Measurements from ENCODE around the gene TRIML2. TPM values are rescaled to one million over a fixed set of nuclear protein-coding genes. Genes with fewer than 3 reads are reported as not detected.

TRIML2 gene, protein sequence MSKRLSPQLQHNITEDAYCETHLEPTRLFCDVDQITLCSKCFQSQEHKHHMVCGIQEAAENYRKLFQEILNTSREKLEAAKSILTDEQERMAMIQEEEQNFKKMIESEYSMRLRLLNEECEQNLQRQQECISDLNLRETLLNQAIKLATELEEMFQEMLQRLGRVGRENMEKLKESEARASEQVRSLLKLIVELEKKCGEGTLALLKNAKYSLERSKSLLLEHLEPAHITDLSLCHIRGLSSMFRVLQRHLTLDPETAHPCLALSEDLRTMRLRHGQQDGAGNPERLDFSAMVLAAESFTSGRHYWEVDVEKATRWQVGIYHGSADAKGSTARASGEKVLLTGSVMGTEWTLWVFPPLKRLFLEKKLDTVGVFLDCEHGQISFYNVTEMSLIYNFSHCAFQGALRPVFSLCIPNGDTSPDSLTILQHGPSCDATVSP
- 50.9 and 53.7 TPM in 2 replicates for polyA plus RNA-seq (2011; rRNA removed)
- polyA plus RNA-seq (2012; cell fraction: cytosol; rRNA removed): 46.2 and 49.6 TPM in 2 replicates
- polyA plus RNA-seq (2012; cell fraction: nucleus; rRNA removed): 91.1 and 125 TPM in 2 replicates
- polyA plus RNA-seq (2017; fragmentation: RNase III; extraction: RNeasy Plus Mini Kit Qiagen cat#74134 plus additional on column Dnase treatment): 56.2 to 58.1 TPM (median 56.9 TPM) in 3 replicates
- polyA minus RNA-seq (2011; rRNA and poly(A)+ RNA removed): 15.5 and 16.2 TPM in 2 replicates

GRCh38 chr4:188109157-188109755 lies at the start of gene TRIML2:
TSS of gene TRIML2 (minus strand) at chr4:188109603. CDS start at chr4:188105368, 4,235 bp downstream.
- TF ChIP-seq ZSCAN20 (CRISPR knock-in tag; IDR thresholded peaks at IDR 0.05): no peak
- TF ChIP-seq, protein P1, sequence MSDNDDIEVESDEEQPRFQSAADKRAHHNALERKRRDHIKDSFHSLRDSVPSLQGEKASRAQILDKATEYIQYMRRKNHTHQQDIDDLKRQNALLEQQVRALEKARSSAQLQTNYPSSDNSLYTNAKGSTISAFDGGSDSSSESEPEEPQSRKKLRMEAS (IDR thresholded peaks at IDR 0.05): no peak
- no peak for TF ChIP-seq MYC (IDR thresholded peaks at IDR 0.05; ENCODE audit: borderline replicate concordance, low read length)
- peak; percentile 81; the same call in 1 of the 2 replicates for TF ChIP-seq GATA3 (IDR thresholded peaks at IDR 0.05; ENCODE audit: borderline replicate concordance)
- TF ChIP-seq EHMT2 (IDR thresholded peaks at IDR 0.05; ENCODE audit: low read depth): no peak
- peak; percentile 46; the same call in 1 of the 2 replicates for TF ChIP-seq FOSL2 (IDR thresholded peaks at IDR 0.05)
- peak; percentile 87 for TF ChIP-seq FOSL2 (CRISPR knock-in tag; IDR thresholded peaks at IDR 0.05)
- peak; percentile 62 to 77; a peak in 2 of 4 replicates for TF ChIP-seq CEBPB (IDR thresholded peaks at IDR 0.05)
- no peak for TF ChIP-seq CHD4 (IDR thresholded peaks at IDR 0.05; ENCODE audit: borderline replicate concordance)
- no peak for TF ChIP-seq NPAS2 (CRISPR knock-in tag; IDR thresholded peaks at IDR 0.05; ENCODE audit: borderline replicate concordance)
- no peak for TF ChIP-seq KDM1A (IDR thresholded peaks at IDR 0.05; ENCODE audit: low read depth)
- FAIRE-seq (no peak), DNase-seq (ENCODE audit: low read depth in 1 of 2, low spot score in 1 of 2) (peak; percentile 32 to 77), ATAC-seq (peak; percentile 55 to 77; a peak in 4 of 6 replicates)
- Histone ChIP-seq H3K4me2 (peak within 1 kb of the TSS; percentile 72), H3K9me3 (no peaks in the 10 kb centered on the region; the same call in 2 of the 3 replicates), H3K27ac (peak within 1 kb of the TSS; percentile 90 to 93), H3K4me1 (peaks cover 47% of the 10 kb centered on the region), H3K4me3 (peak within 1 kb of the TSS; percentile 52)
- WGBS (ENCODE audit: missing lambda C conversion rate): 16% methylated on average over 7 of the region's 11 CpGs
- CTCF ChIA-PET: no interaction called here
- POLR2A ChIA-PET: interaction anchor here (0.7 to 1.1 kb wide), 2 partner anchors 9 to 501 kb away, joined by 3 to 6 read pairs; no protein-coding TSS in a partner anchor

DNA sequence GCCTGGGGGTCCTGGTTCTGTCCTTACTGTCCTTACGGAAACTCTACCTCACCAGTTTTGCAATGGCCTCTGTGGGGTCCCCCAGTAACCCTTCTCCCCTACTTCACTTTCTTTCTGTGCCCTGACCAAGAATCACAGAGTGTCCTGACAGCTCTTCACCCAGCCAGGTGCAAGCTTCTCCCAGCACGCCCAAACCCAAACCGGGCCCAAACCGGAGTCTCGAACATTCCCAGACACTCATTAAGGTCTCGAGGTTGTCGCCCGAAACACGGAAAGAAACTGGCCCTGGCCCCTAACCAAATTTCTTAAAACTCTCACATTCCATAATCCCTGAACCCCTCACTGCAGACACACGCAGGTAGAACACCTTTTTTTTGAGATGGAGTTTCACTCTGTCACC lies 48.9 kb upstream of the TRIML2 start:
- Histone ChIP-seq H3K4me1 (no peaks in the 10 kb centered on the region), H3K27ac (no peak overlapping the region), H3K9me3 (no peaks in the 10 kb centered on the region), H3K4me2 (no peak overlapping the region), H3K4me3 (no peak overlapping the region)
- 93% methylated on average over 10 of the region's 10 CpGs for WGBS (ENCODE audit: missing lambda C conversion rate)
- ATAC-seq: no peak
- ChIA-PET POLR2A (no interaction called here), CTCF (no interaction called here)
- DNase-seq (ENCODE audit: low read depth in 1 of 2, low spot score in 1 of 2): no peak
- TF ChIP-seq SREBF2 (IDR thresholded peaks at IDR 0.05): no peak
- no peak for TF ChIP-seq HOXB5 (CRISPR knock-in tag; IDR thresholded peaks at IDR 0.05)
- no peak for TF ChIP-seq CBX2 (IDR thresholded peaks at IDR 0.05; ENCODE audit: borderline replicate concordance, low read depth)
- FAIRE-seq: no peak

- peak; percentile 15 to 87 for DNase-seq (ENCODE audit: low read depth in 1 of 2, low spot score in 1 of 2)
- Histone ChIP-seq H3K4me1 (no peaks in the 10 kb centered on the region), H3K4me3 (no peak overlapping the region), H3K27ac (peak overlapping the region; percentile 68 to 89), H3K9me3 (no peaks in the 10 kb centered on the region), H3K4me2 (peak overlapping the region; percentile 62)
- peak; percentile 91 to 97 for ATAC-seq
- peak in 1 of 2 experiments; percentile 38; a peak in 1 of 4 replicates for TF ChIP-seq CEBPB (IDR thresholded peaks at IDR 0.05)
- TF ChIP-seq KDM1A (IDR thresholded peaks at IDR 0.05; ENCODE audit: low read depth): no peak
- TF ChIP-seq GATA3 (IDR thresholded peaks at IDR 0.05; ENCODE audit: borderline replicate concordance): peak; percentile 91
- ChIA-PET POLR2A (no interaction called here), CTCF (no interaction called here)
- WGBS (ENCODE audit: missing lambda C conversion rate): 5% methylated on average over 11 of the region's 11 CpGs
- FAIRE-seq: no peak
Observed at GRCh38 chr4:188154668-188155405, 45.4 kb upstream of the TRIML2 start.

DNA sequence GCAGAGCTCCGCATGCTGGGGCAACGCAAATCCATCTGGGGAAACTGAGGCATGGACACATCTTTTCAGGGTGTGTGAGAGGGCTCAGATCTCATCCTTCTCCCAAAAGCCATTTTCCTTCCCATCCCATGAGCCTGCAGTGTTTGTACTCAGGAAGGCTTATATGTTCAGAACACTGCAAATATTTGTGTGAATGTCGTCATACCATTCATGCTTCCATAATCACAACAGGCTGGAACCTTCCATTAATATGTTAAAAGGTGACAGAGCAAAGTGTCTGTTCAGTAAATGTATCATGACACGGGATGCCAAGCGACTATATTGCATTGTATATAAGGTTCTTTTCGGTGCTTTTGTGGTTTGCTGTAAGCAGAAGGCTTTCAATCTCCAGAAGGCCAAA lies 38.4 kb upstream of the TRIML2 start:
- no peak for ATAC-seq
- H3K4me3 ChIP-seq: no peak overlapping the region
- H3K4me2 ChIP-seq: no peak overlapping the region
- no peak for DNase-seq (ENCODE audit: low read depth in 1 of 2, low spot score in 1 of 2)
- CTCF ChIA-PET: no interaction called here
- H3K4me1 ChIP-seq: no peaks in the 10 kb centered on the region
- WGBS (ENCODE audit: missing lambda C conversion rate): 90% methylated on average over 6 of the region's 6 CpGs
- no peak overlapping the region for H3K27ac ChIP-seq
- H3K9me3 ChIP-seq: no peaks in the 10 kb centered on the region
- no peak for TF ChIP-seq NR3C1 (IDR thresholded peaks at IDR 0.05)
- no peak for TF ChIP-seq EP300 (IDR thresholded peaks at IDR 0.05)
- TF ChIP-seq SREBF2 (IDR thresholded peaks at IDR 0.05): no peak
- no peak for TF ChIP-seq ZNF302 (CRISPR knock-in tag; IDR thresholded peaks at IDR 0.05)
- TF ChIP-seq RFX5 (IDR thresholded peaks at IDR 0.05): no peak
- no peak for TF ChIP-seq HOXB5 (CRISPR knock-in tag; IDR thresholded peaks at IDR 0.05)
- POLR2A ChIA-PET: no interaction called here
- no peak for FAIRE-seq
